ENCODE data around the gene PLRG1.

Gene PLRG1

GRCh38 chr4:154517591-154517990 lies 32.6 kb downstream of the PLRG1 start:
- no peak for DNase-seq (ENCODE audit: low spot score)

GRCh38 chr4:154516318-154517029 lies 33.7 kb downstream of the PLRG1 start:
- no peak for DNase-seq (ENCODE audit: low spot score)

- no peak for DNase-seq (ENCODE audit: low spot score)
Observed at GRCh38 chr4:154511981-154512380, 38.2 kb downstream of the PLRG1 start.

- DNase-seq (ENCODE audit: low spot score) = no peak
Observed at GRCh38 chr4:154511548-154511947, 38.7 kb downstream of the PLRG1 start.

- DNase-seq (ENCODE audit: low spot score) = no peak
Observed at GRCh38 chr4:154507156-154507555, 43.0 kb downstream of the PLRG1 start.

- no peak for DNase-seq (ENCODE audit: low spot score)
Observed at GRCh38 chr4:154506253-154506652, 43.9 kb downstream of the PLRG1 start.

- DNase-seq (ENCODE audit: low spot score) = no peak
Observed at GRCh38 chr4:154503598-154503997, 46.6 kb downstream of the PLRG1 start.

- no peak for DNase-seq (ENCODE audit: low spot score)
Observed at GRCh38 chr4:154502111-154502510, 48.1 kb downstream of the PLRG1 start.

- no peak for DNase-seq (ENCODE audit: low spot score)
Observed at GRCh38 chr4:154497889-154498288, 52.3 kb downstream of the PLRG1 start.

GRCh38 chr4:154495867-154496266 lies 54.3 kb downstream of the PLRG1 start:
- no peak for DNase-seq (ENCODE audit: low spot score)

- no peak for DNase-seq (ENCODE audit: low spot score)
Observed at GRCh38 chr4:154492288-154492687, 57.9 kb downstream of the PLRG1 start.

GRCh38 chr4:154491341-154492271 lies 58.6 kb downstream of the PLRG1 start, which contains the start of gene DCHS2:
Gene DCHS2, minus strand, starts transcription at chr4:154491799. Its CDS starts 444 bp downstream, at chr4:154491355.
- DNase-seq (ENCODE audit: low spot score) = no peak

GRCh38 chr4:154490583-154491340 lies 59.4 kb downstream of the PLRG1 start:
- no peak for DNase-seq (ENCODE audit: low spot score)

GRCh38 chr4:154490234-154490582 lies 60.0 kb downstream of the PLRG1 start:
- no peak for DNase-seq (ENCODE audit: low spot score)

- DNase-seq (ENCODE audit: low spot score) = no peak
Observed at GRCh38 chr4:154489558-154490233, 60.5 kb downstream of the PLRG1 start.

- no peak for DNase-seq (ENCODE audit: low spot score)
Observed at GRCh38 chr4:154487145-154487544, 63.1 kb downstream of the PLRG1 start.

- no peak for DNase-seq (ENCODE audit: low spot score)
Observed at GRCh38 chr4:154485127-154485773, 65.0 kb downstream of the PLRG1 start.
